Skin of body (tissue), 2 donors: ENCODE data around the gene CDC73. TPM values are rescaled to one million over a fixed set of nuclear protein-coding genes. Genes with fewer than 3 reads are reported as not detected.
"Not testable (repeated sequence)": the region's sequence is repeated elsewhere in the genome, so short reads cannot be mapped to it uniquely, and the experiment has no call there.

ENCODE experiments used
- DNase-seq: peaks from one replicate; lab custom pipeline; 2025; lab: John Stamatoyannopoulos, UW
- total RNA-seq: library from RNA; depleted of rRNA; stranded (reverse); fragments of >200 nt; gene quantifications from one replicate; pipeline ENCODE4 v1.2.3, GENCODE V29; 2014

The CDC73 gene
- total RNA-seq, 1 donor from 2014 or later = 33.7 TPM

GRCh38 chr1:193179094-193179493 is 57.3 kb downstream of the CDC73 start:
- no peak for DNase-seq

GRCh38 chr1:193181536-193181935 is 59.7 kb downstream of the CDC73 start:
- DNase-seq = no peak

DNA sequence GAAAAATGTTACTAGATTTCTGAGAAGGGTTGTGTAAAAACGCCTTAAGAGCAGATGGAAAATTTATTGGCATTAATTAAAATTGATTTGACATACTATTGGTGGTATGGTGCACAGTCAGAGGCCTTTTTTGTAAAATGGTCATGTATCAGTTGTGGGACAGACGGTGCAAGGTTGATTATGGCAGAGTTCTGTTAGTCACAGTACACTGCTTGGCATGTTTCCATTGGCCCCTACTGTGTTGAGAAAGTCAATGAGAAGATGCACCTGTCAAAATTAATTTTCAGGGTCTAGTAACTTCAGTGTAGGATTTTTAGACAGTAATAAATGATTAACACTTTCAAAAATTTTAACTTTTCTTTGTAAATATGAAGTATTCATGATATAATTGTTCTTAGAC is 60.2 kb downstream of the CDC73 start:
- no peak for DNase-seq

- DNase-seq = peak; percentile 10
Measured at GRCh38 chr1:193183019-193183627, 61.3 kb downstream of the CDC73 start.

GRCh38 chr1:193184776-193185175 is 62.9 kb downstream of the CDC73 start:
- DNase-seq = no peak

- no peak for DNase-seq
Measured at GRCh38 chr1:193185211-193185610, 63.4 kb downstream of the CDC73 start.

- peak; percentile 77 for DNase-seq
Measured at GRCh38 chr1:193185901-193186731, 64.3 kb downstream of the CDC73 start, which contains the start of gene B3GALT2. B3GALT2 (minus strand) TSS chr1:193186613; CDS start chr1:193181562, 5,051 bp downstream.

DNA sequence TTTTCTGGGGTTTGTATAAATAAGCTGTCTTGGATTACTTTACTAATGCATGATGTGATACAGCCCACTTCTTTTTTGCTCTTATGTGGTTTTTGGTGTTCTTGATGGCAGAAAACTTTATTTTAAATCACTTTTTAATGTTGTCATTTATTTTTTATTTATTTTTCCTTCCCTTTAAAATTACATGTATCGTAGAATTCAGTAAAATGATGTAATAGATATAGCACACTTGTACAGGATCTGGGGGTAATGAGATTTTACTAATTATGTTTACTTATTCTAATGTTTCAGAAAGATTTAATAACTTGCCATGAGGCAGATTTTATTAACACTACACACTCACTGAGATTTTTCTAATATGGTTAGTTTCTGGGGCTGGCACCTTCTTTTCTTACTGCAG is 65.3 kb downstream of the CDC73 start:
- DNase-seq = no peak

DNA sequence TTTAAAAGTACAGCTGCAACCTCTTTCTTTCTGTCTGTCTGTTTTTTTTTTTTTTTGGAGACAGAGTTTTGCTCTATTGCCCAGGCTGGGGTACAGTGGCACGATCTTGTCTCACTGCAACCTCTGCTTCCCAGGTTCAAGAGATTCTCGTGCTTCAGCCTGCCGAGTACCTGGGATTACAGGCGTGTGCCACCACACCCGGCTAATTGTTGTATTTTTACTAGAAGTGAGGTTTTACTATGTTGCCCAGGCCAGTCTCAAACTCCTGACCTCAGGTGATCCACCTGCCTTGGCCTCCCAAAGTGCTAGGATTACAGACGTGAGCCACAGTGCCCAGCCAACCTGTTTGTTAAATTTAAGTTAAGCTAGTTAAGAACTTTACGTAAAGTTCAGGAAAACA is 67.1 kb downstream of the CDC73 start:
- DNase-seq = not testable (repeated sequence)

DNA sequence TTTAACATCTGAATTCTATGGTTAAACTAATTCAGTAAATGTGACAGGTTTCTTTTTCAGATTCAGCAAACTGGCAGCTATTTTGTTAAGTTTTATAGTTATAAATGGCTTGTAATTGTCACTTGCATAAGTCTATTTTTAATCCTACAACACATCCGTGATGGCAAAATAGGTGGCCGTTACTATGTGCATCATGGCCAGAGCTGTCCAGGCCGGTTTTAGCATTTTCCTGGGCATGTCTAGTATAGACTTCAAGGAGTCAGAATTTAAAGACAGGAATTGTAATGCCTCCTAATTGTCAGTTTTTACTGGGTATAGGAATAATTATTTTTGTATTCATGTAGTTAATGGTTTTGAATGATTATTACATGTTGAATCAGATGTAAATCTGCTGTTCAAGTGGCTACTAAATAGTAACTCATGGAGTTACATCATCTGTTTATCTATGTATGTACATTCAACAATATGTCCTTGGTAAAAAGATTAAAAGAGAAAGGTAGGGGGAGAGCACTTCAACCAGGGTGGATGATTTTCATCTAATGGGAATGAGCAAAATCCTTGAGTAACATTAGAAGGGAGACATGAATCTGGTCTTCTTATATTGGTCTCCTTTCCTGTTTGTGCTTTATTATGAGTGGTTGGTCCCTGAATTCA is 67.7 kb downstream of the CDC73 start:
- DNase-seq = no peak

GRCh38 chr1:193190096-193190744 is 68.4 kb downstream of the CDC73 start:
- peak; percentile 29 for DNase-seq

DNA sequence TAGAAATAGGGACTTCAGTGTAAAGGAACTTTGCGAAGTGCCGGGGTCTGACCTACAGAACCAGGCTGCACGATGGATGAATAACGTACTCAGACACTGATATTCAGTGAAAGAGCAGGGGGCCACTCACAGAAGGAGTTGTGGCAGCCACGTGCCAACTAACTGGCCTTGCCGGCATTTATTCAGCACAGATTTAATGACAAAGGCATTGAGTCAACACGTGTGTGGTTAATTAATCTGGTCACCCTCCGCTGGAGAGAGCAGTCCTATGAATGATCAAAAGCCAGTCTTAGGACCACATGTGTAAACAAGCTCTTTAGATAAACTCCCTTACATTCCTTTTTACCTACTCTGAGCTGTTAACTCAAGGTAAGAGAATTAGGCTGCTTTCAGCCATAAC is 70.8 kb downstream of the CDC73 start:
- no peak for DNase-seq

GRCh38 chr1:193199940-193200339 is 78.1 kb downstream of the CDC73 start:
- DNase-seq = no peak

DNA sequence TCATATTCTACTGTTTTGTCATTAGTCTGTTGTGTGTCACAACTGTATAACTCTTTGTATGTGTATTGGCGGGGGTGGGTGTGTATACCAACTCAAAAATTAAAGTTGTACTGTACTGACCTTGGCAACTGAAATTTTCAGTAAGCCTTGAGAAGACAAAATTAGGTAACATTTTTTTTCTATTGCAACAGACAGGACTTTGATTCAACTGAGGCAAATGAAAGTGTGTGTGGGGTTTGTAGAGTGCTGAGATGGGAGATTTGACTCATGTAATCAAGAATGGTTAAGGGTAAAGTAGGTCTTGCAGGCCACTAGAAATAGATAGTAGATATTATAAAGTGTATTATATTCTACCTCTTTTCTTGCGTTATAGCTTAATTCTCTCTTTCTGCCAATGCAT is 79.2 kb downstream of the CDC73 start:
- DNase-seq = no peak

GRCh38 chr1:193210996-193211395 is 89.2 kb downstream of the CDC73 start:
- no peak for DNase-seq

- no peak for DNase-seq
Measured at GRCh38 chr1:193211539-193211938, 89.7 kb downstream of the CDC73 start.

- no peak for DNase-seq
Measured at GRCh38 chr1:193212637-193213036, 90.8 kb downstream of the CDC73 start.

GRCh38 chr1:193213998-193214397 is 92.2 kb downstream of the CDC73 start:
- no peak for DNase-seq

DNA sequence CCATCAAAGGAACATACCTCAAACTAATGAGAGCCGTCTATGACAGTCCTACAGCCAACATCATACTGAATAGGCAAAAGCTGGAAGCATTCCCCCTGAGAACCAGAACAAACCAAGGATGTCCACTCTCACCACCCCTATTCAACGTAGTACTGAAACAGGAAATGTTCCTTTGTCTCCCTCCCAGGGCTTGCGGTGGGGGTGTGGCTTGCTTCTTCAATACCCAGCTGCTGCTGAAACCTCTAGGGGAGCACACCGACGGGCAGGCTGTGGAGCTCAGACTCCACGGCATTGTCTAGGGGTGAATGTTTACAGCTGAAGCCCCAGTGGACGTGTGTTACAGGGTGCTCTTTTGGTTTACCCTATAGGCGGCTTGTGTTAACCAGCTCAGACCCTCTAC is 95.1 kb downstream of the CDC73 start:
- no peak for DNase-seq

- DNase-seq = no peak
Measured at GRCh38 chr1:193219391-193219790, 97.6 kb downstream of the CDC73 start.

GRCh38 chr1:193221651-193222050 is 99.8 kb downstream of the CDC73 start:
- DNase-seq = no peak

GRCh38 chr1:193222056-193222615 is 100.3 kb downstream of the CDC73 start:
- DNase-seq = no peak
